CD4-positive, alpha-beta T cell treated with Interferon gamma for 1 hour (primary cell): ENCODE measurements around the gene DGKB.

Experiments used
- DNase-seq: peaks from one replicate; pipeline ENCODE4 v3.0.0-alpha.2; 2020

Gene DGKB

GRCh38 chr7:14432924-14433323 lies 469.6 kb downstream of the DGKB start:
- no peak for DNase-seq

- DNase-seq: no peak
These were observed 471.6 kb downstream of the DGKB start for GRCh38 chr7:14430926-14431325.

- DNase-seq: no peak
These were observed 477.0 kb downstream of the DGKB start for GRCh38 chr7:14425559-14425958.

GRCh38 chr7:14424675-14425074 lies 477.9 kb downstream of the DGKB start:
- DNase-seq: no peak

- DNase-seq: no peak
These were observed 481.8 kb downstream of the DGKB start for GRCh38 chr7:14420768-14421167.

- DNase-seq: no peak
These were observed 483.0 kb downstream of the DGKB start for GRCh38 chr7:14419531-14419930.

GRCh38 chr7:14418633-14419032 lies 483.9 kb downstream of the DGKB start:
- no peak for DNase-seq

GRCh38 chr7:14414274-14414986 lies 488.1 kb downstream of the DGKB start:
- no peak for DNase-seq

- DNase-seq: no peak
These were observed 495.1 kb downstream of the DGKB start for GRCh38 chr7:14407246-14408015.

- DNase-seq: no peak
These were observed 499.0 kb downstream of the DGKB start for GRCh38 chr7:14403587-14403986.

GRCh38 chr7:14400271-14400670 lies 502.3 kb downstream of the DGKB start:
- no peak for DNase-seq

- DNase-seq: no peak
These were observed 504.0 kb downstream of the DGKB start for GRCh38 chr7:14398526-14398925.

- DNase-seq: no peak
These were observed 506.7 kb downstream of the DGKB start for GRCh38 chr7:14395860-14396259.

GRCh38 chr7:14394786-14395185 lies 507.8 kb downstream of the DGKB start:
- DNase-seq: no peak

- no peak for DNase-seq
These were observed 513.0 kb downstream of the DGKB start for GRCh38 chr7:14389595-14389994.

GRCh38 chr7:14389181-14389591 lies 513.4 kb downstream of the DGKB start:
- DNase-seq: no peak

GRCh38 chr7:14385074-14385473 lies 517.5 kb downstream of the DGKB start:
- no peak for DNase-seq

- no peak for DNase-seq
These were observed 520.6 kb downstream of the DGKB start for GRCh38 chr7:14381936-14382335.

GRCh38 chr7:14381306-14381705 lies 521.2 kb downstream of the DGKB start:
- DNase-seq: no peak

GRCh38 chr7:14380881-14381280 lies 521.7 kb downstream of the DGKB start:
- no peak for DNase-seq

- no peak for DNase-seq
These were observed 524.8 kb downstream of the DGKB start for GRCh38 chr7:14377646-14378266.

GRCh38 chr7:14376711-14377110 lies 525.8 kb downstream of the DGKB start:
- DNase-seq: no peak

GRCh38 chr7:14375998-14376397 lies 526.6 kb downstream of the DGKB start:
- DNase-seq: no peak

GRCh38 chr7:14374336-14374735 lies 528.2 kb downstream of the DGKB start:
- DNase-seq: no peak
